ENCODE measurements around the gene KRT76.

DNA sequence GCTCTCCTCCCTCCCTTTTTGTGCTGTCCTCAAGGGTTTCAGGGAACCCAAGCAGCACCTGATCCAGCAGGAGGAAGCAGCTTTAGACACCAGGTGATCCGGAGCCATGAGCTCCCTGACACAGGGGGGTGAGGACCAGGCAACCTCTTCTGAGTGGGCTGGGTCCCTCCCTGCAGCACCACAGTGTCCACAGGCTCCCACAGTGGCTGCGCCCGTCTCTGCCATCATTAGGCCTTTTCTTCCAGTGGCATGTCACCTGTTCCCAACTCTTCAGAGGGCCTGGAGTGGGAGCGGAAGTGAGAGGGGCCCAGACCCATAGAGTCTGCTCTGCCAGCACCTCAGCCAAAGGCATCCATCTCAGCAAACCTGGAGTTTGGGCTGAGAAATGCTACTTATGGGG, 421 bp upstream of the KRT76 start:
- TF ChIP-seq, protein P1, sequence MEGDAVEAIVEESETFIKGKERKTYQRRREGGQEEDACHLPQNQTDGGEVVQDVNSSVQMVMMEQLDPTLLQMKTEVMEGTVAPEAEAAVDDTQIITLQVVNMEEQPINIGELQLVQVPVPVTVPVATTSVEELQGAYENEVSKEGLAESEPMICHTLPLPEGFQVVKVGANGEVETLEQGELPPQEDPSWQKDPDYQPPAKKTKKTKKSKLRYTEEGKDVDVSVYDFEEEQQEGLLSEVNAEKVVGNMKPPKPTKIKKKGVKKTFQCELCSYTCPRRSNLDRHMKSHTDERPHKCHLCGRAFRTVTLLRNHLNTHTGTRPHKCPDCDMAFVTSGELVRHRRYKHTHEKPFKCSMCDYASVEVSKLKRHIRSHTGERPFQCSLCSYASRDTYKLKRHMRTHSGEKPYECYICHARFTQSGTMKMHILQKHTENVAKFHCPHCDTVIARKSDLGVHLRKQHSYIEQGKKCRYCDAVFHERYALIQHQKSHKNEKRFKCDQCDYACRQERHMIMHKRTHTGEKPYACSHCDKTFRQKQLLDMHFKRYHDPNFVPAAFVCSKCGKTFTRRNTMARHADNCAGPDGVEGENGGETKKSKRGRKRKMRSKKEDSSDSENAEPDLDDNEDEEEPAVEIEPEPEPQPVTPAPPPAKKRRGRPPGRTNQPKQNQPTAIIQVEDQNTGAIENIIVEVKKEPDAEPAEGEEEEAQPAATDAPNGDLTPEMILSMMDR (IDR thresholded peaks at IDR 0.05 in 8 of 11, conservative IDR thresholded peaks at IDR 0.05 in 3 of 11), result no peak
- TF ChIP-seq POLR2A (IDR thresholded peaks at IDR 0.05), result no peak
- no peak for TF ChIP-seq POLR2AphosphoS5 (IDR thresholded peaks at IDR 0.05)

All from spleen (tissue), 7 donors.